A673 (cell line): ENCODE results near the gene C19orf12. TPM values are rescaled to one million over a fixed set of nuclear protein-coding genes. Genes with fewer than 3 reads are reported as not detected.

Experiments used
- BruUV-seq: library from RNA; stranded (reverse); fragments of 400-500 nt; replicated peaks from 2 replicates; lab custom pipeline; 2021; lab: Mats Ljungman, UMichigan
- CTCF ChIA-PET: fragments of 300-600 bp; sonication (Branson Sonifier 250); formaldehyde crosslinking; loops from one replicate; lab custom pipeline; 2022; ENCODE audit warnings: antibody characterized with exemption; lab: Charles Lee
- POLR2A ChIA-PET: fragments of 300-600 bp; sonication (Branson Sonifier 250); formaldehyde crosslinking; loops from one replicate; lab custom pipeline; 2022; ENCODE audit warnings: antibody characterized with exemption; ENCODE audit not compliant: low non-redundant PET; lab: Charles Lee
- DNase-seq: peaks from one replicate; pipeline ENCODE4 v3.0.0-alpha.2; 2015; ENCODE audit warnings: low spot score
- H3K27ac ChIP-seq: fragments of 200-600 bp; sonication (generic); 2 replicates; pipeline ENCODE4 v1.5.1; 2016; ENCODE audit warnings: mixed run types, low read depth, mild to moderate bottlenecking, mixed read lengths, antibody characterized with exemption, low read length; ENCODE audit not compliant: poor library complexity, severe bottlenecking
- H3K27me3 ChIP-seq: fragments of 200-600 bp; sonication (generic); replicated peaks from 2 replicates; pipeline ENCODE4 v1.6.1; 2017; ENCODE audit warnings: mixed run types, low read depth, mild to moderate bottlenecking, mixed read lengths, antibody characterized with exemption, low read length; ENCODE audit not compliant: insufficient read depth, poor library complexity
- H3K36me3 ChIP-seq: fragments of 200-600 bp; sonication (generic); 2 replicates; pipeline ENCODE4 v1.6.1; 2016; ENCODE audit warnings: mixed run types, mild to moderate bottlenecking, mixed read lengths, antibody characterized with exemption, low read length; ENCODE audit not compliant: insufficient read depth, poor library complexity, severe bottlenecking
- H3K4me1 ChIP-seq: fragments of 200-600 bp; sonication (generic); 2 replicates; pipeline ENCODE4 v1.6.1; 2017; ENCODE audit warnings: mixed run types, mild to moderate bottlenecking, mixed read lengths, antibody characterized with exemption, low read length; ENCODE audit not compliant: insufficient read depth, poor library complexity, severe bottlenecking
- H3K4me3 ChIP-seq: fragments of 200-600 bp; sonication (generic); 2 replicates; pipeline ENCODE4 v1.5.1; 2016; ENCODE audit warnings: low read depth, mixed run types, mild to moderate bottlenecking, mixed read lengths, low read length; ENCODE audit not compliant: poor library complexity, severe bottlenecking
- H3K9me3 ChIP-seq: fragments of 200-600 bp; sonication (generic); 2 replicates; pipeline ENCODE4 v1.6.1; 2016; ENCODE audit warnings: mixed run types, low read depth, mild to moderate bottlenecking, mixed read lengths, antibody characterized with exemption, low read length; ENCODE audit not compliant: poor library complexity, severe bottlenecking
- EZH2 ChIP-seq: fragments of 200-600 bp; sonication (generic); IDR thresholded peaks from 2 replicates; pipeline ENCODE4 v1.6.1; 2017; ENCODE audit warnings: borderline replicate concordance, low read depth, mild to moderate bottlenecking, mixed read lengths, antibody characterized with exemption, low read length; ENCODE audit not compliant: poor library complexity, severe bottlenecking
- intact Hi-C: fragments of 100-400 bp; cut with micrococcal nuclease; formaldehyde crosslinking; loops from one replicate; pipeline ENCODE4 v1.10.0; 2022; ENCODE audit not compliant: unreplicated experiment
- total RNA-seq: library from RNA; stranded (reverse); gene quantifications from 2 replicates; pipeline ENCODE4 v1.2.3, GENCODE V29; 2021
- TF ChIP-seq, protein P1 (sequence below): fragments of 300-800, 200-600 bp; sonication (generic); conservative IDR thresholded peaks from 2 replicates; pipeline ENCODE4 v1.5.1; 2017; ENCODE audit warnings: low read depth, mild to moderate bottlenecking, antibody characterized with exemption, low read length, moderate library complexity, mixed read lengths

The C19orf12 gene
- total RNA-seq, 1 experiment from 2014 or later = 26.8 TPM

DNA sequence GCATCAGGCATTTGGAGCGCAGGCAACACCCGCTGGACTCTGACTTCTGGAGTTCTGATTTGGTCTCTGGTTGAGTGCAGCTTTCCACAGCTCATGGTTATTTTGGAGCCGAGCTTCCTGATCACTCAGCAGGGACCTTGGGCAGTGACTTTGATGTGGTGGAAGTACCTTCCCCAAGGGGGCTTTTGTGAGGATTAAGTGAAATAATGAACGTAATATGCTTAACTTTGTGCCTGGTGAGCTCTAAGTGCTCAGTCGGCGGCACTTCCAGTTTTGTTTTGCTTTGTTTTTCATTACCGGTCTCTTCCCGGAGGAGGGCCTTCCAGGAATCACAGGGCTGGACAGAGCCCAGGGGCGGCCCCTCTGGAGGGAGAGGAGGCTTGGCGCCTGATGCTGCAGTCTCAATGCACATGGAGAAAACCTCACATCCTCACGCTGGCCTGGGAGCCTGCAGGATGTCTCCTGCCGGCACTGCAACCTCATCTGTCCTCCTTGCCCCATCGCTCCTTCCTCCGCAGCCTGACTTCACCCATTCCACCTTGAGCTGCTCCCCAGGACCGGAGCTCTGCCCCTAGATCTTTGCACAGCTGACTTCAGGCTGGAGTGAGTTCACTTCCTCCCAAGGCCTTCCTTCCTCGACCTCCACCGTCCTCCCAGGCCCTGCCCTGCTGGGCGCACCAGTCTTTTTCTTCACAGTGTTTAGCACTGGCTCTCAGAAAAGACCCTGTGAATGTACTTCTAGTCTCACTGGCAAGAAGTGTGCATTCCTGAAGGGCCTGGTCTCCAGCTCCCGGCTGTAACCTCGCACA is 48.3 kb downstream of the C19orf12 start:
- TF ChIP-seq, protein P1, sequence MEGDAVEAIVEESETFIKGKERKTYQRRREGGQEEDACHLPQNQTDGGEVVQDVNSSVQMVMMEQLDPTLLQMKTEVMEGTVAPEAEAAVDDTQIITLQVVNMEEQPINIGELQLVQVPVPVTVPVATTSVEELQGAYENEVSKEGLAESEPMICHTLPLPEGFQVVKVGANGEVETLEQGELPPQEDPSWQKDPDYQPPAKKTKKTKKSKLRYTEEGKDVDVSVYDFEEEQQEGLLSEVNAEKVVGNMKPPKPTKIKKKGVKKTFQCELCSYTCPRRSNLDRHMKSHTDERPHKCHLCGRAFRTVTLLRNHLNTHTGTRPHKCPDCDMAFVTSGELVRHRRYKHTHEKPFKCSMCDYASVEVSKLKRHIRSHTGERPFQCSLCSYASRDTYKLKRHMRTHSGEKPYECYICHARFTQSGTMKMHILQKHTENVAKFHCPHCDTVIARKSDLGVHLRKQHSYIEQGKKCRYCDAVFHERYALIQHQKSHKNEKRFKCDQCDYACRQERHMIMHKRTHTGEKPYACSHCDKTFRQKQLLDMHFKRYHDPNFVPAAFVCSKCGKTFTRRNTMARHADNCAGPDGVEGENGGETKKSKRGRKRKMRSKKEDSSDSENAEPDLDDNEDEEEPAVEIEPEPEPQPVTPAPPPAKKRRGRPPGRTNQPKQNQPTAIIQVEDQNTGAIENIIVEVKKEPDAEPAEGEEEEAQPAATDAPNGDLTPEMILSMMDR = no peak
- TF ChIP-seq EZH2 = no peak
- Histone ChIP-seq H3K27me3 (peaks cover 22% of the 10 kb centered on the region), H3K4me1 (peaks cover 18% of the 10 kb centered on the region), H3K27ac (no peak overlapping the region), H3K36me3 (no peaks in the 10 kb centered on the region), H3K4me3 (peak overlapping the region; percentile 49), H3K9me3 (no peaks in the 10 kb centered on the region)
- POLR2A ChIA-PET = no interaction called here
- intact Hi-C loops = no loop called here
- CTCF ChIA-PET = no interaction called here
- peak; percentile 82 for DNase-seq
- BruUV-seq = no TSS peak

- TF ChIP-seq EZH2 = no peak
- TF ChIP-seq, protein P1 = no peak
- H3K4me1 ChIP-seq = peaks cover 18% of the 10 kb centered on the region
- intact Hi-C loops = no loop called here
- peak overlapping the region; percentile 49 for H3K4me3 ChIP-seq
- peaks cover 22% of the 10 kb centered on the region for H3K27me3 ChIP-seq
- CTCF ChIA-PET = interaction anchor here (0.6 kb wide), 1 partner anchor 61 kb away, joined by 7 read pairs; no protein-coding TSS in a partner anchor
- no peak for DNase-seq
- no peak overlapping the region for H3K27ac ChIP-seq
- no peaks in the 10 kb centered on the region for H3K9me3 ChIP-seq
- no peaks in the 10 kb centered on the region for H3K36me3 ChIP-seq
- BruUV-seq = no TSS peak
- POLR2A ChIA-PET = no interaction called here
Observed at GRCh38 chr19:29665826-29666577, 49.1 kb downstream of the C19orf12 start.

DNA sequence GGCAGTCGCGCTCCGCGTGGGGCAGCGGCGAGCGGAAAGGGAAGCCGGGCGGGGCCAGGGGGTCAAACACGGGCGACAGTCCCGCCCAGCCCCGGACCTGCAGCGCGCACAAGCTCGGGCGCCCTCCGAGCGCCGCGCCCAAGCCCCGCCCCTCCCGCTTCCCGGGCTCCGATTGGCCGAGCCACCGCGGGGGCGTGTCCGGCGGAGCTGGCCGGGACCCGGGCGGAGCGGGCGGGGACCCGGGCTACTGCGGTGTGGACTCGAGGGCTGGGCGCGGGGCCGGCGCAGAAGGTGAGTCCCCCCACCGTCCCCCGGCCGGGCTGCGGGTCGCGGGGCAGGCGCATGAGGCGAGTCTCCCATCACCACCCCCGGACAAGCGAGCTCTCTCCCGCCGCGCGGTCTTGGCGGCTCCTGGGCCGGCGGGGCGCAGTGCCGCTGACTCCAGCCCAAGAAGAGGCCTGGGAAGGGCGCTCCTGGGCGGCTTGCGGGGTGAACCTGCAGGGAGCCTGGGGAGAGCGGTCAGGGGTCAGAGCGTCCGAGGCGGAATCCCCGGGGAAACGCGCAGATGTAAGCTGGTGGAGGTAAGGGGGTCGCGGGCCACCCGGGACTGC is 49.7 kb downstream of the C19orf12 start, which contains the start of gene PLEKHF1:
PLEKHF1 (plus strand) TSS at position 247 of the 611 bp plus-strand sequence. CDS start 8,379 bp downstream, outside the sequence.
- ChIA-PET CTCF (interaction anchor here (0.6 kb wide), 1 partner anchor 61 kb away, joined by 7 read pairs; no protein-coding TSS in a partner anchor), POLR2A (no interaction called here)
- DNase-seq = peak; percentile 71
- H3K4me1 ChIP-seq = peaks cover 18% of the 10 kb centered on the region
- TF ChIP-seq EZH2 = no peak
- TF ChIP-seq, protein P1 = no peak
- H3K9me3 ChIP-seq = no peaks in the 10 kb centered on the region
- BruUV-seq = no TSS peak
- peaks cover 22% of the 10 kb centered on the region for H3K27me3 ChIP-seq
- H3K4me3 ChIP-seq = peak within 1 kb of the TSS; percentile 49
- H3K27ac ChIP-seq = no peak within 1 kb of the TSS
- intact Hi-C loops = no loop called here
- no peaks in the 10 kb centered on the region for H3K36me3 ChIP-seq
